ENCODE data around the gene SUMO1. TPM values are rescaled to one million over a fixed set of nuclear protein-coding genes. Genes with fewer than 3 reads are reported as not detected.

Gene SUMO1
- total RNA-seq, 1 experiment from 2014 or later = 387 TPM

GRCh38 chr2:202201220-202202160 is 36.9 kb downstream of the SUMO1 start:
- DNase-seq (ENCODE audit: low spot score) = no peak

GRCh38 chr2:202196727-202197126 is 41.7 kb downstream of the SUMO1 start:
- no peak for DNase-seq (ENCODE audit: low spot score)

- no peak for DNase-seq (ENCODE audit: low spot score)
These were observed 44.0 kb downstream of the SUMO1 start for GRCh38 chr2:202194418-202194817.

- DNase-seq (ENCODE audit: low spot score) = no peak
These were observed 44.5 kb downstream of the SUMO1 start for GRCh38 chr2:202193881-202194353.

GRCh38 chr2:202193305-202193704 is 45.1 kb downstream of the SUMO1 start:
- no peak for DNase-seq (ENCODE audit: low spot score)

GRCh38 chr2:202187570-202187969 is 50.8 kb downstream of the SUMO1 start:
- DNase-seq (ENCODE audit: low spot score) = no peak

GRCh38 chr2:202186641-202187202 is 51.7 kb downstream of the SUMO1 start:
- DNase-seq (ENCODE audit: low spot score) = no peak

- DNase-seq (ENCODE audit: low spot score) = no peak
These were observed 53.2 kb downstream of the SUMO1 start for GRCh38 chr2:202185156-202185555.

GRCh38 chr2:202184557-202184956 is 53.8 kb downstream of the SUMO1 start:
- DNase-seq (ENCODE audit: low spot score) = no peak

- peak; percentile 66 for DNase-seq (ENCODE audit: low spot score)
These were observed 59.9 kb downstream of the SUMO1 start for GRCh38 chr2:202178346-202178958.

GRCh38 chr2:202172439-202173211 is 65.8 kb downstream of the SUMO1 start:
- peak; percentile 55 for DNase-seq (ENCODE audit: low spot score)

GRCh38 chr2:202171241-202171825 is 67.1 kb downstream of the SUMO1 start:
- no peak for DNase-seq (ENCODE audit: low spot score)

GRCh38 chr2:202169832-202170424 is 68.5 kb downstream of the SUMO1 start:
- no peak for DNase-seq (ENCODE audit: low spot score)

- no peak for DNase-seq (ENCODE audit: low spot score)
These were observed 69.3 kb downstream of the SUMO1 start for GRCh38 chr2:202169131-202169530.

- DNase-seq (ENCODE audit: low spot score) = no peak
These were observed 72.5 kb downstream of the SUMO1 start for GRCh38 chr2:202165945-202166344.

GRCh38 chr2:202165208-202165607 is 73.2 kb downstream of the SUMO1 start:
- DNase-seq (ENCODE audit: low spot score) = no peak

- no peak for DNase-seq (ENCODE audit: low spot score)
These were observed 74.0 kb downstream of the SUMO1 start for GRCh38 chr2:202164411-202164810.

- peak; percentile 72 for DNase-seq (ENCODE audit: low spot score)
These were observed 77.1 kb downstream of the SUMO1 start for GRCh38 chr2:202161151-202161835.

- DNase-seq (ENCODE audit: low spot score) = no peak
These were observed 79.6 kb downstream of the SUMO1 start for GRCh38 chr2:202158796-202159195.

- DNase-seq (ENCODE audit: low spot score) = no peak
These were observed 81.0 kb downstream of the SUMO1 start for GRCh38 chr2:202157211-202157990.

Measured in A172 (cell line).